HG03521 (cell line): ENCODE measurements around the gene NARS2.

Experiments used
- ATAC-seq: cut with Tn5 transposase; IDR thresholded peaks from one replicate; pipeline ENCODE4 v1.9.1; 2021; ENCODE audit warnings: mild to moderate bottlenecking, moderate library complexity; ENCODE audit not compliant: unreplicated experiment

The NARS2 gene

DNA sequence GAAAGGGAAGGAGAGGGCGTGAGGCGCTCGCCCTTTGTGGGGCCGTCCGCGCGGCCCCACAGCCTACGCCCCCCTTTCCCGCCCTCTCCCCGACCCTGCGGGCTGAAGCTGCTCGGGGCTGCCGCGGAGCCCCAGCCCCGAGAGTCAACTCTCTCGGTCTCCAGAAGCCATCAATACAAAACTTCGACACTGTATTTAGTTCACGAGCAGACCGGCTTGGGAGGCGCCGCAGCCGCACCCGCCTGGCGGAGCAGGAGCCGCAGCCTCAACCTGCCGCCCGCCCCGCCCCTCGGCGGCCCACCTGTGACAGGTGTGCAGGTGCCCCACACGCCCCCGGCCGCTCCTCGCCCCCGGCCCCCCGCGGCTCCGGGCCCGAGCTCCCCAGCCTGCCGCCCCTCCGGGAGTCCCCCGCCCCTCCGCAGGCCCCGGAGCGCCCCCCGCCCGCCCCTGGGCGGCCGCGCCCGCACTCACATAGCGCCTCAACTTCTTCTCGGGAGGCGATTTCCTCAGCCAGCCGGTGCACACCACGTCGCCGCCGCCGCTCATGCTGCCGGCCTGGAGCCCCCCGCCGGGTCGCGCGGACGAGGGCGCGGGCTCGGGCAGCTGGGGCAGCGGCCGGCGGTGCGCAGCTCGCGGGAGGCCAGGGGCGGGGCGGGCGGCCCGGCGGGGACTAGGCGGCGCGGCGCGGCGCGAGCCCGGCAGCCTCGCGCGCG lies 157.3 kb downstream of the NARS2 start, which contains the start of gene GAB2:
Gene GAB2 (minus strand): TSS at position 646 of the 713 bp plus-strand sequence. CDS start 100 bp downstream, at position 546.
- peak; percentile 63 for ATAC-seq

DNA sequence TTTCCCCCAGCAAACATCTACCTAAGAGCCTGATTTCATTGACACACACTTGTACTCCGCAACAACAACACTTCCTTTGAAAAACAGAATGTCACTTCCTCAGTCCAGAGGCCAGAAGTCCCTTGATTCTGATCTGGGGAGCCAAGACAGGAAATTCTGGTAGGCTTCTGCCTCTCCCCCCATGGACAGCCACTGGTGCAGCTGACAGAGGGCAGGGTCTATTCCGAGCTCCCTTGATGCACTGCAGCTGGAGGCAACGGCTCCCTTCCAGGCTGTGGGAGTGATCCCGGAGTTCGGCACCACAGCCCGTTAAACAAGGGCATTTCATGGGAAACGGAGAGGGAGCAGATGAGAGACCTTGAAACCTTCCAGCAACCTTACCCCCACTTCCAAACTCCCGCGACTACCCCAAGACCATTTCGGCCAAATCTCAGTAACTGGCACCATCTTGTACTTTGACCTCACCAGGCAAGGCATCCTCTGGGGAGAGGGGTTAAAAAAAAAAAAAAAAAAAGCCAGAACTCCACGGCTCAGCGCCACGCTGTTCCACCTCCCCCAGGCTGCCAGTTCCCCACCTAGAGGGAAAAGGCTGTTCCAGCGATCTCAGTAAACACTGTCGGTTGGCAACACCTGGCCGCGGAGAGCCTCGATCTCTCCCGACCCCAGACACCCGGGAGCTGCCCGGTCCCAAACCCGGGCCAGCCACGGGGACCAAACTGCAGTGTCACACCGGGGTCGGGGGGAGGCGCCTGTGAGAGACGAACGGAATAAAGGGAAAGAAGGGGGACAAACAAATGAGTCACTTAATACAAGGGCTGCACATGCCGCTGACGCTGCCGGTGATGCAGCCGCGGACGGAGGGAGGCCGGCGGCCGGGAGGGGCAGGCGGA lies 158.1 kb downstream of the NARS2 start:
- peak; percentile 45 for ATAC-seq

DNA sequence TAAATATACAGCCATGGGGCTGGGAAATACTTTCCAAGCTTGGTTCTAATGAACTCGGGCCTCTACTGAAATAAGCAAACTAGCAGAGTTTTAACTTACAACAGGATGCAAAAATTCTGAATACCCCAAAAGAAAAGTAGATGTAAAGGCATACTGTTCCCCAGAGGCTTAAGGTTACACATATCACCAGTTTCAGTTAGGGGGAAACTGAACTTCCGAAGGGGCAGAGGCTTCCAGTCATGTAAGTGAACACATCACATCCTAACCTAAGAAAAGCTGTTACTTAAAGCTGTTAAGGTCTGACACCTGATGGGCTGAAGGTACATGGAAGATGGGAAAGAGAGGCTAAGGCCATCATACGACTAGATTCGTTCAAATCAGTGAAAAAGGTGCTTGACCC lies 159.3 kb downstream of the NARS2 start:
- no peak for ATAC-seq

DNA sequence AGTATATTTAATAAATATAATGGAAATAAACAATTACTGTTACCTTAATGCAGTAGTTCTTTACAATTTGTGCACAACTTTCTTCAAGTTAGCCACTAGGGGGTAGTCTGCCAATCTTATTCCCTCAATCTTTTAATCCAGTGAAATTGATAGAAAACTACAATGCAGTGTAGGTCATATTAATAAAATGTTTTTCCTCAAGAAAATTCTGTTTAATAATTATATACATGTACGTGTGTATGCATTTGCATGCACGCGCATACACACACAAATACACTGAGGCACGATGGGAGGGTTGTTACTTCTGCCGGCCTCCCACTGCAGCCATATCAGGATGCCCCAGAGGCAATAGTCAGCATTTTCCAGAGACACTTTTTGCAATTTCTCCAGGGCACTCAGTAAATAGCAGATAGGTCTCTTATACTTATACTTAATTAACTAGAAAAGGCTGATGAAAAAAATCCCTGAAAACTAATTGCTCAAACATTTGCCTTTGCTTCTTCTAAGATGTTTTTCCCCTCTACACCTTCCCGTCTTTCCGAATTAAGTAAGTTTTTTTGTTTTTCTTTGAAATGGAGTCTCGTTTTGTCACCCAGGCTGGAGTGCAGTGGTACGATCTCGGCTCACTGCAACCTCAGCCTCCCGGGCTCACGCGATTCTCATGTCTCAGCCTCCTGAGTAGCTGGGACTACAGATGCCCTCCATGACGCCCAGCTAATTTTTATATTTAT lies 160.2 kb downstream of the NARS2 start:
- ATAC-seq, result no peak

DNA sequence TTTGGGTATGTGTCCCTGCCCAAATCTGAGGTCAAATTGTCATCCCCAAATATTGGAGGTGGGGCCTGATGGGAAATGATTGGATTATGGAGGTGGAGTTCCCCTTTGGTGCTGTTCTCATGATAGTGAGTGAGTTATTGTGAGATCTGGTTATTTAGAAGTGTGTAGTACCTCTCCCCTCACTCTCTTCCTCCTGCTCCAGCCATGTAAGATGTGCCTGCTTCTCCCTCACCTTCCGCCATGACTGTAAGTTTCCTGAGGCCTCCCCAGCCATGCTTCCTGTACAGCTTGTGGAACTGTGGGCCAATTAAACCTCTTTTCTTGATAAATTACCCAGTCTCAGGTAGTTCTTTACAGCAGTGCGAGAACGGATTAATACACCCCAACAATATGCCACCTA lies 166.0 kb downstream of the NARS2 start:
- no peak for ATAC-seq

DNA sequence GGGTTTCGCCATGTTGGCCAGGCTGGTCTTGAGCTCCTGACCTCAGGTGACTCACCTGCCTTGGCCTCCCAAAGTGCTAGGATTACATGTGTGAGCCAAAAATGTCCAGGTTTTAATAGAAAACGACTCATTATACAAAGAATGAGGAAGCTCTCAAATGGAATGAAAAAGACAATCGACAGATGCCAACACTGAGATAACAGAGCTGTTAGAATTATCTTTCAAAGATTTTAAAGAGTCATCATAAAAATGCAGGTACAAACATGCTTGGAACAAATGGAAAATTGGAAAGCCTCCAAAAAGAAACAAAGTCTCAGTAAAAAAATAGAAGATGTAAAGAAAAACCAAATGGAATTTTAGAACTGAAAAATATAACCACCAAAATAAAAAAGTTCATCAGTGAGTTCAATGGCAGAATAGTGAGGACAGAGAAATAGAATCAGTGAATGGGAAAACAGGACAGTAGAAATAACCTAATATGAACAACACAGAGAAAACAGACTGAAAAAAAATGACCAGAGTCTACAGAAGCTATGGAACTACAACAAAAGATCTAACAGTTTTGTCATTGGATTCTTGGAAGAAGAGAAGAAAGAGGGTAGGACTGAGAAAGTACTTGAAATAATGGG lies 168.0 kb downstream of the NARS2 start:
- no peak for ATAC-seq

DNA sequence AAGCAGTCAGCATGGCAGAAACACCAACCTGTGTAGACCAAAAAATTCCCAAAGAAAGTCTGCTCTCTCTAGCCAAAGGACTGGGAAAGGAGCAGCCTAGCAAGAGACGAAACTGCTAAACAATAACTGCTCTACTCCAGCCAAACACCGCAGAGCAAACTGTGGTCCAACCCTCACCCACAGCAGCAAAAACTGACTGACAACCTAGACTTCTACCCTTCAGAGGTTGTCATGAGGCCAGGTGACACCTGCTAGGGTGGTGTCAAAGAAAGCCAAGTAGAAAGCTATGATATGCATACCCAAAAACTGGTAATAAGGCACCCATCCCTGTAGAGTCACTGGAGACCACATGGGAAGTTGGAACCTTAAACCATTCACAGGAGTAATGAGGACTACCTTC lies 168.9 kb downstream of the NARS2 start:
- no peak for ATAC-seq

DNA sequence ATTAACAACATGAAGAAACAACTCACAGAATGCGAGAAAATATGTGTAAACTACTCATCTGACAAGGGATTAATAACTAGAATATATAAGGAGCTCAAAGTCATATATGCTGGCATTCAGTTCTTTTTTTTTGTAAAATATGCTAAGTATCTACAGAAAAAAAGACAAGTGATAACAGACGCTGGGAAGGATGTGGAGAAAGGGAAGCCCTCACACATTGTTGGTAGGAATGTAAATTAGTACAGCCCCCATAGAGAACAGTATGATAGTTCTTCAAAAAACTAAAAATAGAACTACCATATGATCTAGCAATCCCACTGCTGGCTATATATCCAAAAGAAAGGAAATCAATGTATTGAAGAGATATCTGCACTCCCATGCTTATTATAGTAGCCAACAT lies 170.9 kb downstream of the NARS2 start:
- ATAC-seq, result no peak

DNA sequence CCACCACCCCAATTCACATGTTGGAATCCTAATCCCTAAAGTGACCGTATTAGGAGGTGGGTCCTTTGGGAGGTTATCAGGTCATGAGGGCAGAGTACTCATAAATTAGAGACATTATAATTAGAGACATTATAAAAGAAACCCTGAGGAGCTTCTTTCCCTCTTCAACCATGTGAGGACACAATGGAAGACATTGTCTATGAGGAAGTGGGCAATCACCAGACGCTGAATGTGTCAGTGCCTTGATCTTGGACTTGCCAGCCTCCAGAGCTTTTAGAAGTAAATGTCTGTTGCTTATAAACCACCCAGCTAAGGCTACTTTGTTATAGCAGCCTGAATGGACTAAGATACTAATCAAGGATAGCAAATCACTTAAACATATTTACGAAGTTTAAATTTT lies 171.8 kb downstream of the NARS2 start:
- ATAC-seq, result no peak

DNA sequence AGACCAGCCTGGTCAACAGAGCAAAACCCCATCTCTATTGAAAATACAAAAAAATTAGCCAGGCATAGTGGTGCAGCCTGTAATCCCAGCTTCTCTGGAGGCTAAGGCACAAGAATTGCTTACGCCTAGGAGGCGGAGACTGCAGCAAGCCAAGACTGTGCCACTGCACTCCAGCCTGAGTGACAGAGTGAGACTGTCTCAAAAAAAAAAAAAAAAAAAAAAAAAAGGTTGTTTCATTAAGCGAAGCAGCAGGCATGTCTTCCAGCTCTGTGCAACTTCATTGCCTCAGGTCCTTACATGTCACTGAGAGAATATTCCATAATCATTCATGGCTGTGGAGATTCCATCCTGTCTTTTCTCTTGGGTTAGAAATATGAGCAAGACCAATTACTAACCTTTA lies 174.0 kb downstream of the NARS2 start:
- no peak for ATAC-seq

DNA sequence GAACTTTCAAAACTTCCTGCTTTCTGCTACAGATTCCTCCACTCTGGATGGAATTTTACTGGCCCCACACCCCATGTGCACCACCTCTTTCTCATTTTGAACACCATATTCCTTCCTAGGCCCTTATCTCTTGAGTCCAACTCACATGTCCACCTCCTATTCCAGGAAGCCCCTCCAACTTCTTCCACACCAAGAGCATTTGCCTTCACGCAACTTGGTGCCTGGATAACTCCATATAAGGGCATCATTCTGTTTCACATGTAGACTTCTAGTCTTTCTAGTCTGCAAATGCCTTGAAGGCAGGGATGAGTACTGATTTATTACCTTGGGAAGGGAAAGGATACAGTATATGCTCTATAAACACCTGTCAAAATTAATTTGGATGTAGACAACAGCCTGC lies 174.5 kb downstream of the NARS2 start:
- no peak for ATAC-seq

DNA sequence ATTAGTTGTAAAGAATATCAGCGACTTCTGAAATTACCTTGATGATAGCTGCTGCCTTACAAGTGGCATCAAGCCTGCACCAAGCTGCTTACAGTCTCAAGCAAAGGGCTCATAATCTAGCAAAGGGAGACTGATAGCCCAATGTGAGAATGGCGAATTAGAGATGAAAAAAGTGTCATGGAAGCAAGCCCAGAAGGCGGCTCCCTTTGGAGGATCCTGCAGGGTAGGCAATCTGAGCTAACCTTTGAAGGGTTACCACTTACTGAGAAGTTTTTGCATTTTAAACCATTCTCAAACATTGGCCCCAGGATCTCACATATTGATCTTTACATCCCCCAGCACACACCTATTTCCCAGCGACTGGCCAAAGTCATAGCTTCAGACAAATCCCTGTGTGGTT lies 175.5 kb downstream of the NARS2 start:
- ATAC-seq, result no peak

DNA sequence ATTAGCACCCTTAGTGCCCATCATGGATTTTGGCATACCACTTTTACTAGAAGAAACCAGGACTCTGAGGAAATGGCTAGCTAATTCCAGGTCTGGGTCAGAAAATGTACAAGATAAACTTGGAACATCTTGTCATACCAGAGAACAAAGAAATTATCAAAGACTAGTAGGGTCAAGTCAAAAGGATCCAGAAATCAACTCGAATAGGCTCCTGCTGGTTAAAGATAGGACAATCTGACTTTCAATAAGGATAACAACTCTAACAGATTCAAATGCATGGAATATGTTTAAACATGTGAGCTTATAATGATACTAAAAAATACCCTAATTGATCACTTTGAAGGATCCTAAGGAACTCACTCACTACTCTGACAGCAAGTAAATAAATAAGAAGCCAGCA lies 175.9 kb downstream of the NARS2 start:
- ATAC-seq, result no peak

DNA sequence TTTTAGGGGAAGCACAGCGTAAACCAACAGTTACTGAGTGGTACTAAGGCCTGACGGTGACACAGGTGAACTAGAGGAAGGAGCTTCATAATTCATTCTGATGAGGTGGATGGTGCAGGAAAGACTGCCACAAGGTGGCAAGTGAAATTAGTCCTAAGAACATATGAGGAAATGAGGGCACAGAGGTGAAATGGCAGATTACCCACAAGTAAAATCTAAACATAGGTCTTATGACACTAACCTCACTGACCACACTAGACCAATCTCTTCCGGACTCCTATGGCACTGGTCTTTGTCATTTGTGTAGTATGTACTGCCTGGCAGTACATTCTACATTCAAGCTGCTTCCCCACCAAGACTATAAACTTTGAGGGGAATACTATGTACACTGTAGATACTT lies 177.3 kb downstream of the NARS2 start:
- no peak for ATAC-seq

DNA sequence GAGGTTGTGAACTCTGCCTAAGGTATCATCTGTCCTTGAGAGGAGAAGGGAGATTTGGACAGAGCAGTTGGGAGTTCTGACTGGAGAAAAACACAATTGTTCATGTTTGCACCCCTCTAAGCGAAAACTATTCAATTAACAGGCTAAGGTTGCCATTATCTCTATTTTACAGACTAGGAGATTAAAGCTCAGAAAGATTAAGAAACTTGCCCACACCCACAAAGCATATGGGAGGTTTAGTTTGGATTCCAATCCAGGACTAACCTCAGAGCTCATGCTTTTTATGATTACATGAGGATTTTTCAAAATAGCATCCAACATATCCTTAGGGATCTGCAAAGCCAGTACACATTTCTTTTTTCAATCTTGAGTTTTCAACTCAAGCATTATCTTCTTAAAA lies 179.1 kb downstream of the NARS2 start:
- ATAC-seq, result no peak

DNA sequence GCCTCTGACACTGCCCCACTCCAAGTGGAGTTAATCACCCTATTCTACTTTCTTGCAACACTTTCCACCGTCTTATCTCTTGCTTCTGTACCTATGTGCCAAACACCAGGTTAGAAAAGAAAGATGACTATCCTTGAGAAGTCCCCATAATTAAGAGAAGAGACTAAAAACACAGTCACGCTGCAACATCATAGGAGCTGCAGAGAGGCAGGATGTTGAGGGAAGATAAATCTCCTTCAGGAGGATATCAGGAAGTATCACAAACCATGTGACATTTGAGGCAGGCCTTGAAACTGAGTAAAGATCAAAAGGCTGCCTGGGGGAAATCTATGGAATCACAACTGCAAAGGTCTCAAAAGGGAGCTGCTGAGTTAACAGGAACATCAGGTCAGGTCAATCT lies 181.8 kb downstream of the NARS2 start:
- no peak for ATAC-seq

DNA sequence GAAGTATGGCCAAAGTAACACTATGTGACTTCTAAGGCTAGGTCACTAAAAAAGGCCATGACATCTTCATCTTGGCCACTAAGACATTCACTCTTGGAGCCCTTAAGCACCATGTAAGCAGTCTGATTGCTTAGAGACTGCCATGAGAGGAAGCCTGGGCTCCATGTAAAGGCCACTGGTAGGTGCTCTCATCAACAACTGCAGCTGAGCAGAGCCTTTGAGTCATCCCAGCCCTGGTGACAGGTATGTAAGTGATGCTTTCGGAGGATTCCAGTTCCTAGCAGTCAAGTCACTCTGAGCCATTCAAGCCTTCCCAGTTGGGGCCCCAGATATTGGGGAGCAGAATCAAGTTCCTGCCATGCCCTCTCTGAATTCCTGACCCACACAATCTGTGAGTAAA lies 183.2 kb downstream of the NARS2 start:
- ATAC-seq, result no peak

DNA sequence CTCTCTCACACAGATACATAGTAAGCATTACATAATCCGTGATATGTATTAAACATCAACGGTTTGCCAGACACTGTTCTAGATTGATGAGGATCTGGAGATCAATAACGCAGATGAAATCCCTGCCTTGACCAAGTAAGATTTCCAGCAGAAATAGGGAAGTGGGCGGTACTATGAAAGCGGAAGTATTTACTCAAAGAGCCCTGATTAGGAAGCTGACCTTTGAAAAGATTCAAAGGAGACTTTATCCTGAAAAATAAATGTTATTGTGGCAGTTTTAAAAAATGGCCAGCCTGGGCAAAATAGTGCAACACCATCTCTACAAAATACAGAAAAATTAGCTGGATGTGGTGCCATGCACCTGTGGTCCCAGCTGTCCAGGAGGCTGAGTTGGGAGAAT lies 183.9 kb downstream of the NARS2 start:
- ATAC-seq, result no peak

DNA sequence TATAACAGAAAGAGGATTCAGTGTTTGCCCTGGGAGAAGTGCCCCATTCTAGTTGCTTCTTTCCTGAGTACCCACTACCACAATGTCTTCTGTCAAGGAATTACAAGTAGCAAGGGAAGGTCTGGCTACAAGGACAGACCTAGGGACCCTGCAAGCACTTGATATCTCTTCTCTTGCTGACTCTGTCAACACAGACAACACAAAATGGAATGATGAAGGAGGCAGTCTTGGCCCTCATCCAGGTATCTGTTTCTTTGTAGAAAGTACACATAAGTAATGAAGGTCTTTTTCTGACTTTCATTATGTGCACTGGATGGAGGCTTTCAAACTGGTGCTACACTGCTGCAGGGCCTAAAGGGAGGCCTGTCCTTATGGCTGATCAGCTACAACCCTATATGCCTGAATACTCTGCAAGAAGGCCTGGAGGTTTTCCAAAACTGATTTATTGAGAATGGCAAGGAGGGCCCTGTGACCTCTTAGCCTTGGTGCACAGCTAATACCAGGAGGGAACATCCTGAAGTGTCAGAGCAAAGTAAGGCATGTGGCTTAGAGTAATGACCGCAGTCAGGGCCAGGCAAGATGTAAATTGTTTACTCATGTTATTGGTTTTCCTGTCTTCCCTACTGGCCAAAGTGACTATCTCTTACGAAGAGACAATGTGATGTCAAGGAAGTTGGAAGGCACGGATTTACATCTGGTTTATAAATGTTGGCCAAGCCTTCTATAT lies 188.3 kb downstream of the NARS2 start:
- no peak for ATAC-seq
